SHP77 (cell line): ENCODE measurements around the gene SMPDL3B.
"Not testable (repeated sequence)": the region's sequence is repeated elsewhere in the genome, so short reads cannot be mapped to it uniquely, and the experiment has no call there.

Experiments used
- DNase-seq, 2 experiments: peaks; one replicate each; lab custom pipeline; 2025; lab: John Stamatoyannopoulos, UW

Gene SMPDL3B

DNA sequence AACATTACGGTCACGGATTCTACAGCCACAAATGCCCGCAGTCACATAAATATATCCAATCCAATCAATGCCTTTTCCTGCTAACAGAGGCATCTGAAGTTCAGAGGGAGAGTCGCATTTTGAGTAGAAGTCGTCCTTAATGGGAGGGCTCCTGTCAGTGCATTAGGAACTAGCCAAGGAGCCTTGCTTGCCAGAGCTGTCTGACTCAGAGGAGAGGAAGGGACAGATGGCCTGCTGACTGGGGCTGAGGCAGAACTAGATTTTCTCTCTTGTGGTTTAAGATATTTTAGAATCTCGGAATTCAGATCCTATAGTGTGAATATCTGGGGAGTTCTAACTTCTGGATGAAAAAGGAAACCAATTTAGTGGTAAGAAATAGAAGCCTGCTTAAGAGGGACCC, 35.6 kb downstream of the SMPDL3B start:
- no peak for DNase-seq

DNA sequence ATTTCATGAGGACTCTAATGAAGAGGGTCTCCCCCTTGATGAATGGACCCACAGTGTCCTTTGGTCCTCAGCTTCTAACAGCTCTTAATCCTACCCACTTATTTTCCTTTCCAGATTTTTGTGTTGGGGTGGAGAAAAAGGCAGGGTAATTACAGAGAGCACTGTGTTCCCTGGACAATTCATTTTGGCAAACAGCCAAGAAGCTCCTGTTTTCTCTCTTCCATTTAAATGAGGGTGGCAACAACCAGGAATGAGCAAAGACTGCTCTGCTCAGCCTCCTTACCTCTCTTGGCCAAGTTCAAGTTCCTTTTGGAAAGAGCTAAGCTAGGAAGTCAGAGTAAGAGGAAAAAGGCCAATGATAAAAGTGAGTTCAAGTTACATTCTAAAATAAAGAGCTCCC, 36.9 kb downstream of the SMPDL3B start:
- no peak for DNase-seq

DNA sequence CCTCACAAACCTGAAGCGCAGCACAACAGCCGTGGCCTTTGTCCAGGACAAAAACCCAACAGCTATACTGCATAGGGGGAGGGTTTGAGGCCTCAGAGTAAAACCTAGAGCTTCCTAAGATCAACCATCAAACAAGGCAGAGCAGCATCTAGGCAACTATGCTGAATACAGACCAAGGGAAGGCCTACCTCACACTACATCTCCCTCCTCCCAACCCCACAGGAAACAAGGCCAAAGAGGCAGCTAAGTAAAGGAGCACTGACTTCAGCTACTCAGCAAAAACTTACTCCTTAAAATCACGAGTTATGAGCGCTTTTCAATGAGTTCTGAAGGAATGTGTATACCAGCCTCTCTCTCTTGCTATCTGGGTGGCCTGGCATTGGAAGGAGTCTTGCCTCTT, 37.3 kb downstream of the SMPDL3B start:
- no peak for DNase-seq

DNA sequence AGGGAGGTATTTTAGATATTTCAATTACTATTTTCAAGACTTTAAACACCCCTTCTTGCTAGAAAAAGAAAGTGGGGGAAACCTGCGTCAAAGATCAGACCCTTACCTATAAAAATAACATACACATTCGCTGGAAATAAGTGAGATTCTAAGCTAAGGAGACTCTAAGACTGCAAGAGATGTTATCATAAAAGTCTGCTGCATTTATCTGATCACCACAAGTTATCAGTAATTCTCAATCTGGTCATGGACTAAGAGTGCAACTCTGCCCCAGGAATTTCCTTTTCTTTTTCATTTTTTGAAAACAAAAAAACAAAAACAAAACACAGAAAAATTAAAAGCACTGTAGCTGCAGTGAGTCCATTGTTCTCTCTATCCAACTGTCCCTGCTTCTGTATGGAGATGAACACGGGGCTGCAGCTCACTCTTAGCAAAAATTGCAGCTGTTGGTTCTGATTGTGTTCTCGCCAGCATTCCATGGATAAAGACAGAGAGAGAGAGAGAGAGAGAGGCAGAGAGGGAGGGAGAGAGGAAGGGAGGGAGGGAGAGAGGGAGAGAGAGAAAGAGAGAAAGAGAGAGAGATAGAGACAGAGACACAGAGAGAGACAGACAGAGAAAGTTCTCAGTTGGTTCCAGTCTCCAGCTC, 39.1 kb downstream of the SMPDL3B start:
- no peak for DNase-seq

DNA sequence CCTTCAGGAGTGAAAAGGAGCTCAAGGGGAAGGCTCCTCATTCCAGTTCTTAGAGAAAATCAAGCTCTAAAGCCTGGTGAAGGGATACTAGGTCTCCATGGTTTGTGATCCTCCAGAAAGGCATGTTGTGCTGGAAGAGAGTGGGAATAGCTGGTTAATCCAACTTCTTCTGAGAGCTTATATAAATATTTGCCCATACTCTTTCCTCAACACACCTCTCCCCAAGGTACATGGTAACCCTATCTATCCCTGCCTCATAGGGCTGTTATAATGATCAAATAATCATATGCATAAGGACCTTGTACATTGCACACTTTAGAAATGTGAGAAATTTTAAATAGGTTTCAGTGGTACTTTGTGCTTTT, 39.6 kb downstream of the SMPDL3B start:
- no peak for DNase-seq

DNA sequence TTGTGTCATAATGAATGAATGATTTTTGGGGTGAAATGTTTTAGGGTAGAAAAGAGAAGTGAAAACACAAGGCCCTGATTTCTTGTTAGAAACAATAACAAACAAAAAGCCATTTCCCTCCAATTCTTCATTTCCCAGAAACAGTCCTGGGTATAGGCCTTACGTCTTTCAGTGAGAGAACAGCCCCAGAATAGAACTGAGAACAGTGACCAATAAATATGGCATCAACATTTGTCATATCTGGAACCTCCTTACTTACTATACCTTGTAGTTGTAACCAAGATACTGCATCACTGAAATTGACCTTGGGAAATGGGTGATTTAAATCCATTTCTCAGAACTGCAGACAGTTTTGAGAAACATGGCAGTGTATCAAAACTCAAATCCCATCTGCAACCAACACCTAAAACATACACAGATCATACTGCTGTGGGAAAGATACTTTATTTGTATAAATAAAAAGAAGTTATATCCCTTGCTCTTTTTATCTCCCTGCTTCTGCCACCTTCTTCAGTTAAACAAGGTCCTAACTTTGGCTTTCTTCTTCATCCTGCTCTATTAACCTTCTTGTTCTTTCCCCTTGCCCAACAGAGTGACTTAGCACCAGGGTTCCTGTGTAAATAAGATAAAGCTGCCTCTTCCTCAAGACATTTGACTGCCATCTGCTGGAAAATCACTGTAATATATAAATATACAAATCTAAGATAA, 44.5 kb downstream of the SMPDL3B start:
- DNase-seq = no peak

DNA sequence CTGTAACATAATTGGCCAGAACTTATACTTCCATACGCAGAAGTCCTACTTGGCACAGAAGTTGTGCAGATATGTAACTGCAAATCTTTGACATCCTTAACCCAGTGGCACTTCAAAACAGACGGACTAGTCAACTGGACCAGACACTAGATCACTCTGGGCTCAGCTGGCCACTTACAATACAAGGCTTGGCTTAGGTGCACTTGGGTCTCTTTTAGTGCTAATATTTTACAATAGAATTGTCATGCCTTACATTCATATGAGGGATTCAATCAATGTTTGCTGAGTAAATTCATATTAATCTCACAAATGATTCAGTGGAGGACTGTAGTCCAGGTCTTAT, 45.0 kb downstream of the SMPDL3B start:
- DNase-seq = no peak

DNA sequence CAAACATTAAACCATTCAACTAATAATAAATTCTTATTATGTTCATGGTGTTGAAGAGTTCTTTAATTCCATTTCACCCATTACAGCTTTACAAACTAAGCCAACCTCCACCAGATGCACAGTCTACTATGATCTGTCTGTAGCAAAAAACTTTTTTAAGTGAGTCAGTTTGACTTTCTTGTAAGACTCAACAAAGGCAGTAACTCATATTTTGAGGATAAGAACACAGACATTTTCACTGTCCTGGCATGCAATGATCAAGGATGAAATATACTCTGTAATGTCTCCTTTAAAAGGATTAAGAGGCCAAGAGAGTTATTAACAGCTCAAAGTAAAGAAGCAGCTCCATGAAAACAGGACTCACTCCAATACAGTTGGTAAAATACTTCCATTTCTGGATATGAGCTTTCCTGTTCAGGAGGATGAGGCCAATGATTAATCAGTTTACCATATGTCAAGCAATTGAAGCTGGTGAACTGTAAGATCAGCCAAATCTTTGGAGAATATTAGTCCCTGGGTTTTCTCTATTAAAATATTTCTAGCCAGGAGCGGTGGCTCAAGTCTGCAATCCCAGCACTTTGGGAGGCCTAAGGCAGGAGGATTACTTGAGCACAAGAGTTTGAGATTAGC, 45.5 kb downstream of the SMPDL3B start:
- no peak for DNase-seq

DNA sequence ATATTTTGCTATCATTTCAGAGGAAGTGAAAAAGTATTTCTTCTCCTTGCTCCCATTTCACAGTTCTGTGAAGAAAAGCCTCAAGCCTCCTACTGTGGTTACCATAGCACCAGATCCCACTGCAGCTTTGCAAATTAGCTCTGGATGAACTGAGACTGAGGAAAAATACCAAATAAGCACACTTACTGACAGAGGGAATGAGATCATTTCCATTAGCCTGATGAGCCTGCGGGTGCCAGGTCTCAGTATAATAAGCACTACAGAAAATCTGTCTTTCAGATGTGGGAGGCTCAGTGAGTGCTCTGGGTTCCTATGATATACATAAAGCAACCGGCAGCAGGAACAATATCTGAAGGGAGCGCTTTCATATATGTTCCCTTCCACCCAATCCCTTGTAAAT, 46.3 kb downstream of the SMPDL3B start:
- DNase-seq = no peak

DNA sequence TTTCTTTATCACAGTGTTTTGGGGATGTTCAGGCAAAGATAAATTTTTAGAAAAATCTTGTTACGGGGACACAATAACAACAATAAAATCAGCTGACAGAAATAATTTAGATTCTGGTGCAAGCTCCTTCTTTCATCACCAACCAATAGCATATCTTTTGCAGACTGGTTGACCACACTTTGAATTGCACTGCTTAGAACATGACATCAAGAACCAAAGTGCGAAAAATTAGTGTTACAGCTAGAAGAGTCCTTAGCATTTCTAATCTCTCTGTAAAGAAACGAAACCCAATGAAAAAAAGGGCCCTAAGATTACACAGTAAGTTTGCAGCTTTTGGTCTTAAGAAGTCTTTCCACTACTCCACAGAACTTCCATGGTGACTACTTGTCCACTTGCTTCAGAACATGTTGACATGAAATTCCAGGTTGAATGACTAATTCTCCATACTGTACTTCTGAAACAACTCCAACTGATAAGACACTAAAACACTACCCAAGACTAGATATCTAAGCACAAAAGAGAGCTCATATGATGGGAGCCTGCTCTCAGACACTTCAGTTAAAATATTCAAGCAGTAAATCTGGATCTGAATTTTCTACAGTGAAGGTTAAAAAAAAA, 56.2 kb downstream of the SMPDL3B start:
- no peak for DNase-seq

DNA sequence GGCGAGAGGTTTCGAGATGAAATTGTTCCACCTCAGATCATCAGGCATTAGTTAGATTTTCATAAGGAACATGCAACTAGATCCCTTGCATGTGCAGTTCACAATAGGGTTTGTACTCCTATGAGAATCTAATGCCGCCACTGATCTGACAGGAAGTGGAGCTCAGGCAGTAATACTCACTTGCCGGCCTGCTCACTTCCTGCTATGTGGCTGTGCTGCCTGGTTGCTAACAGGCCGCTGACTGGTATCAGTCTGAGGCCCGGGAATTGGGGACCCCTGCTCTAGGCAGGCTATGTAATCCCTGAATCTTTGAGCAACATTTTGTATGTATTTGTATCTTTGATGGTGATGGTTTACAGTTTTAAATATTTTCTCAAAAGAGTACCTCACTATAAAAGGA, 57.5 kb downstream of the SMPDL3B start:
- no peak for DNase-seq

DNA sequence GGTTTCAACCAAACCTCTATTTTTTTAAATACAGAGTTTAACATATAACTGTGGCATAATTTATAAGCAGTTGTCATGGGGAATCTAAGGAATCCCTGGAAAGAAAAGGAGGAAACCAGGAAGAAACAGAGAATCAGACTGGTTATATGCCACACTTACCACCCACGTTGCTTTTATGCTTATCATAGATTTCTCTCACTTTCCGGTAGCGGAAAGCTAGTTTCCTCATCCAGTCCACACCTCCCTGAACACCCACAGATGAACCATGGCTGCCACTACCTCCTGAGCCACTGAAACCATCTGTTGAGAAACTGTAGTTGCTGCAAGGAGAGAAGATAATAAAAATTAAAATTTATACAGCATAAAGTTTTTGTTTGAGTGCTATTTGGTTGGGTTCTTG, 58.4 kb downstream of the SMPDL3B start:
- no peak for DNase-seq

DNA sequence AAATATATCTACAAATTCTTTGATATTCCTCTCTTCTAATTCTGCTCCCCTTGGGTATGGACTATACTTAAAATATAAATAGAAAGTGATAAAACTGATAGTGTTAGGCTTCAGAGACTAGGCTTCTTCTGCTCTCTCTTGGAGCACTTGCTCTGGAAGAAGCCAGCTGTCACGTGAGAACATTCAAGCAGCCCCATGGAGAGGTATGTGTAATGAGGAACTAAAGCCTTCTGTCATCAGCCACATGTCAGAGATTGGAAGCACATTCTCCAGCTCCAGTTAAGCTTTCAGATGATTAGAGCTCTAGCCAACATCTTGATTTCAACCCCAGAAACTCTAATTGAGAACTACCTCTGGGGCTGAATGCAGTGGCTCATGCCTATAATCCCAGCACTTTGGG, 59.3 kb downstream of the SMPDL3B start:
- no peak for DNase-seq

DNA sequence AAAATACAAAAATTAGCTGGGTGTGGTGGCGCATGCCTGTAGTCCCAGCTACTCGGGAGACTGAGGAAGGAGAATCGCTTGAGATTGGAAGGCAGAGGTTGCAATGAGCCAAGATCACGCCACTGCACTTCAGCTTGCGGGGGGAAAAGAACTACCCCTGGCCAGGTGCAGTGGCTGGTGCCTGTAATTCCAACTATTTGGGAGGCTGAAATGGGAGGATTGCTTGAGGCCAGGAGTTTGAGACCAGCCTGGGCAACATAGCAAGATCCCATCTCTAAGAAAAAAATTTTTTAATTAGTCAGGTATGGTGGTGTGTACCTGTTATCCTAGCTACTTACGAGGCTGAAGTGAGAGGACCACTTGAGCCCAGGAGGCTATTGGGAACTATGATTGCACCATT, 59.7 kb downstream of the SMPDL3B start:
- DNase-seq = not testable (repeated sequence)

DNA sequence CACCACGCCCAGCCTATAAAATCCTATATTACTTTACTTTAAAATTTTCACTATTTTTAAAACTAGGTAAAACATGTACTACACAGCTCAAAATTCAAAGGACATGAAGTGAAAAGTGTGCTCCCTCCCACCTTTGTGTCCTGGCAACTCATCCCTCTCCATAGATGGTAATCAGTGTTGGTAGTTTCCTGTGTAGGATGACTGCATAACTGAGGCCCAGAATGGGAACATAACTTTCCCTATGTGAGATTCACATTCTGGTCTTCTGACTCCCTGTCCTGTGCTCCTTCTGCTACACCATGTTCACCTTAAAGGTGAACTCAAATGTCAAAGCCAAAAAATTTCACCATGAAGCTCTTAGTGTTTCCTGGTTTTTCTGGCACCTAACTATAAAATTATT, 64.3 kb downstream of the SMPDL3B start:
- no peak for DNase-seq

DNA sequence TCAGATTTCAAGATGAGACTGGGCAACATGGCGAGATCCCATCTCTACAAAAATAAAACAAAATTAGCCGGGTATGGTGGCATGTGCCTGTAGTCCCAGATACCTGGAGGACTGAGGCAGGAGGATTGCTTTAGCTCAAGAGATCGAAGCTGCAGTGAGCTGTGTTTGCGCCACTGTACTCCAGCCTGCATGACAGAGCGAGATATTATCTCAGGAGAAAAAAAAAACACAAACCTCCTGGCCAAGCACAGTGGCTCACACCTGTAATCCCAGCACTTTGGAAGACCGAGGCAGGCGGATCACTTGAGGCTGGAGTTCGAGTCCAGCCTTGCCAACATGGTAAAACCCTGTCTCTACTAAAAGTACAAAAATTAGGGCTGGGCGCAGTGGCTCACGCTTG, 67.8 kb downstream of the SMPDL3B start:
- no peak for DNase-seq

DNA sequence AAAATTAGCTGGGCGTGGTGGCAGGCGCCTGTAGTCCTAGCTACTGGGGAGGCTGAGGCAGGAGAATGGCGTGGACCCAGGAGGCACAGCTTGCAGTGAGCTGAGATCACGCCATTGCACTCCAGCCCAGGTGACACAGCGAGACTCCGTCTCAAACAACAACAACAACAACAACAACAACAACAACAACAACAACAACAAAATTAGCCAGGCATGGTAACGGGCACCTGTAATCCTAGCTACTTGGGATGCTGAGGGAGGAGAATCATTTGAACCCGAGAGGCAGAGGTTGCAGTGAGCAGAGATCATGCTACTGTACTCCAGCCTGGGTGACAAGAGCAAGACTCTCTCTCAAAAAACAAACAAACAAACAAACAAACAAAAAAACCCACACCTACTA, 68.3 kb downstream of the SMPDL3B start:
- not testable (repeated sequence) for DNase-seq
